ENCODE results near the gene NPAS3.

NPAS3 gene

GRCh38 chr14:33590891-33591630 lies 652.4 kb downstream of the NPAS3 start:
- Histone ChIP-seq H3K4me1 (ENCODE audit: insufficient read depth, low read length) (no peaks in the 10 kb centered on the region), H3K27me3 (ENCODE audit: insufficient read depth, low read length, poor library complexity) (no peaks in the 10 kb centered on the region), H3K9me3 (ENCODE audit: insufficient read depth, low read length, severe bottlenecking) (no peaks in the 10 kb centered on the region), H3K27ac (ENCODE audit: low read length) (no peak overlapping the region), H3K79me2 (ENCODE audit: insufficient read depth, low read length) (no peaks in the 10 kb centered on the region), H3K9ac (ENCODE audit: low read depth, low read length) (no peak overlapping the region), H2AFZ (ENCODE audit: low read depth, low read length) (no peak overlapping the region), H3K36me3 (ENCODE audit: insufficient read depth, low read length) (no peaks in the 10 kb centered on the region), H4K20me1 (ENCODE audit: insufficient read depth, low read length) (no peaks in the 10 kb centered on the region), H3K4me2 (ENCODE audit: insufficient read depth, low read length) (no peak overlapping the region), H3K4me3 (ENCODE audit: low read depth in 1 of 2, low read length in 2 of 2) (no peak overlapping the region)
- DNase-seq (no peak), ATAC-seq (ENCODE audit: insufficient read depth, low read depth) (no peak)
- TF ChIP-seq EZH2 (IDR thresholded peaks at IDR 0.05; ENCODE audit: borderline replicate concordance, low read depth, low read length, severe bottlenecking) (no peak), CTCF (IDR thresholded peaks at IDR 0.05; ENCODE audit: borderline replicate concordance, extremely low read depth, low read length, poor library complexity, severe bottlenecking) (no peak)

GRCh38 chr14:33592297-33592696 lies 653.6 kb downstream of the NPAS3 start:
- no peaks in the 10 kb centered on the region for H3K27me3 ChIP-seq (ENCODE audit: insufficient read depth, low read length, poor library complexity)
- ATAC-seq (ENCODE audit: insufficient read depth, low read depth) = no peak
- no peaks in the 10 kb centered on the region for H4K20me1 ChIP-seq (ENCODE audit: insufficient read depth, low read length)
- H3K9ac ChIP-seq (ENCODE audit: low read depth, low read length) = no peak overlapping the region
- no peak for DNase-seq
- H3K36me3 ChIP-seq (ENCODE audit: insufficient read depth, low read length) = no peaks in the 10 kb centered on the region
- no peak overlapping the region for H3K4me2 ChIP-seq (ENCODE audit: insufficient read depth, low read length)
- H3K4me1 ChIP-seq (ENCODE audit: insufficient read depth, low read length) = no peaks in the 10 kb centered on the region
- no peaks in the 10 kb centered on the region for H3K79me2 ChIP-seq (ENCODE audit: insufficient read depth, low read length)
- no peak overlapping the region for H3K4me3 ChIP-seq (ENCODE audit: low read depth in 1 of 2, low read length in 2 of 2)
- TF ChIP-seq EZH2 (IDR thresholded peaks at IDR 0.05; ENCODE audit: borderline replicate concordance, low read depth, low read length, severe bottlenecking) (no peak), CTCF (IDR thresholded peaks at IDR 0.05; ENCODE audit: borderline replicate concordance, extremely low read depth, low read length, poor library complexity, severe bottlenecking) (no peak)
- H2AFZ ChIP-seq (ENCODE audit: low read depth, low read length) = no peak overlapping the region
- no peak overlapping the region for H3K27ac ChIP-seq (ENCODE audit: low read length)
- no peaks in the 10 kb centered on the region for H3K9me3 ChIP-seq (ENCODE audit: insufficient read depth, low read length, severe bottlenecking)

- Histone ChIP-seq H3K4me3 (ENCODE audit: low read depth in 1 of 2, low read length in 2 of 2) (no peak overlapping the region), H3K4me1 (ENCODE audit: insufficient read depth, low read length) (no peaks in the 10 kb centered on the region), H3K27me3 (ENCODE audit: insufficient read depth, low read length, poor library complexity) (peaks cover 6% of the 10 kb centered on the region), H3K9me3 (ENCODE audit: insufficient read depth, low read length, severe bottlenecking) (no peaks in the 10 kb centered on the region), H3K27ac (ENCODE audit: low read length) (no peak overlapping the region), H3K9ac (ENCODE audit: low read depth, low read length) (no peak overlapping the region), H2AFZ (ENCODE audit: low read depth, low read length) (no peak overlapping the region), H3K4me2 (ENCODE audit: insufficient read depth, low read length) (no peak overlapping the region), H3K36me3 (ENCODE audit: insufficient read depth, low read length) (no peaks in the 10 kb centered on the region), H3K79me2 (ENCODE audit: insufficient read depth, low read length) (no peaks in the 10 kb centered on the region), H4K20me1 (ENCODE audit: insufficient read depth, low read length) (no peaks in the 10 kb centered on the region)
- no peak for DNase-seq
- TF ChIP-seq EZH2 (IDR thresholded peaks at IDR 0.05; ENCODE audit: borderline replicate concordance, low read depth, low read length, severe bottlenecking) (no peak), CTCF (IDR thresholded peaks at IDR 0.05; ENCODE audit: borderline replicate concordance, extremely low read depth, low read length, poor library complexity, severe bottlenecking) (no peak)
- no peak for ATAC-seq (ENCODE audit: insufficient read depth, low read depth)
Measured at GRCh38 chr14:33596211-33597080, 657.8 kb downstream of the NPAS3 start.

Data from DND-41 (cell line).